Activated CD4-positive, CD25-positive, alpha-beta regulatory T cell (primary cell): ENCODE data around the gene HPCAL1.

Source experiments
- DNase-seq, 4 experiments: peaks; one replicate each; lab custom pipeline; 2025; lab: John Stamatoyannopoulos, UW

Gene HPCAL1

DNA sequence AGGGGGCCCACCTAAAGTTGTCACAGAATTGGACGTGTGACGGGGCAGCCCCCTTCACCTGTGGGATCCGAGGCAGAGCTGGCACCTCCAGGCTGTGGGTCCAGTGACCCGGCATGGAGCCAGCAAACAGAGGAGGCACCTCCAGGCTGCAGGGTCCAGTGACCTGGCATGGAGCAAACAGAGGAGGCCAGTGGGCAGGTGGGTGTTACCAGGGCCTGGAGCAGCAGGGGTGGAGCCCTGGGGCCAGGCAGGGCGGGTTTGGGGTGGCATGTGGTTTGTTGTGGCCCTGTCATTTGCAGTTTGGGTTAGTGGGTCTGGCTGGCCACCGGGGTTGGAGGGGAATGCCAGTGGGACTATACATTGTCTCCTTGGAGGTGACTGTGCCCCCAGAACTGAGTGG is 68.2 kb downstream of the HPCAL1 start:
- DNase-seq: no peak

DNA sequence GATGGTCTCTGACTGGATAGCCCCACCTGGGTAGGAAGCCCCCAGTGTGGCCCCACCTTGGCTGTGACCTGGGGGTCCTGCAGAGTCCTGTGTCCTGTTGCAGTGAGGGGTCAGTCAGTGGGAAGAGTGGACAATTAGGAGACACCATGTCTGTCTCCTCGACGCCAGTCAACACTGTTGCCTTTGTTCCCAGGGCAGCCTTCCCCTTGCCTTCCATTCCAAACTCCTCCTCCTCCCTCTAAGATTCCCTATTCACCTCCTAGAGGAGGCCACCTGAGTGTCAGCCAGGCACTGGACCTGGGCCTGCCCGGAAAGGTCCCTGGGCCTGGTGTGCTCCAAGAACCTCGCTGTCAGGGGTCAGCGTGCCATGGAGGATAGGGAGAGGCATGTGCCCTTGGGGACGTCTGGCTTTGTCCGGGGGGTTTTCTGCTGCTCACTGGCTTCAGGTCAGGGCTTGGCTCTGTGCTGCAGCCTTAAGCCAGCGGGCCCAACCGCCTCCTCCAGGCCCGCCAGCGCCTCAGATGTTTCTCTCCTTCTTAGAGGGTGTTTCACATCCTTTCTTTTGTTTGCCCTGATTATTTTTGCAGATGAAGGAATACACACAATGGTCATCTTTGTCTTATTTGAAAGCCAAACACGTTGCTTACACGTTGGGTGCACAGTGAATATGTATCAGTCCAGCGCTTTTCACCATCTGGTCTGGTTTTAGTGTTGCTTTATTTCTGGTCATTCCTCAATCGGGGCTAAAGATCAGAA is 68.9 kb downstream of the HPCAL1 start:
- DNase-seq: no peak

DNA sequence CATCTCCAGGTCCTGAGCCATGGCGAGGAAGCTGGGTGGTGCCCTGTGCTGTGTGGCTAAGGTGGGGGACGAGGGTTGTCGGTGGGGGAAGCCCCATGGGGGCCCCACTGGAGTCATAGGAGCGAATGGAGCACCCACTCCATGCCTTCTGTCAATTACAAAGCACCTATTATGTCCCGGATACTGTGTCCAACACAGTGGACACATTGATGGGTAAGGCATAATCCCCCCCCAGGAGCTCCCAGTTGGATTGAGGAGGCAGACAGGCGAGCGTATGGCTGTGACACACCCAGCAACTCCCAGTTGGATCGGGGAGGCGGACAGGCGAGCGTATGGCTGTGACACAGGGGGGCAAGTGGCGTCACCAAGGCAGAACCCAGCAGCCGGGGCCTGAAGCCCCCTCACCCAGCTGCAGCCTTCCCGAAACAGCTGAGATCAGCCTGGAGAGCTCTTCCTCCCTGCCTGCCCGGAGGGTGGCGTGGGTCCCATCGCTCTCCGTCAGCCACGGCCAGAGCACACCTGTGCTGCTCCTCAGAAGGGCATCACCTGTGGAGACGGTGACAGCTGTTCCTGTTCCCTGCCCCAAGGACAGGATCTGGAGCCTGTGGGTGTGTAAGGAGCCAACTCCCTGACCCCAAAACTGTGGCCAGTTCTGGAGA is 69.6 kb downstream of the HPCAL1 start:
- DNase-seq: no peak

DNA sequence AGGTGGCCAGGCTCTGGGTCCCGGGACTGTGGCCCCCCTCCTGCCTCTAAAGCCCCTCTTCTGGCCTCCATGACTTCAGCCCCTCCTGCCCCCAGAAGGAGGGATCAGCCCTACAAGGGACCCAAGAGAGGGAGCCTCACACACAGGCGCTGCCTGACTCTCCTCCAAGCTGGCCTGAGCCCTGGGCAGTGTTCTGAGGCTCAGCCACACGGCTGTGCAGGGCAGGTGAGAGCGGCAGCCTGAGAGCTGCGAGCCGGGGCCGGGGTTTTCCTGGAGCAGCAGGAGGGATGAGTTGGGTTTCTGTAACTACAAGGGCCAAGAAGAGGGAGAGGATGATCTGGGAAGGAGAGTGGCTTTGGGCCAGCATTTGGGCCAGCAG is 70.1 kb downstream of the HPCAL1 start:
- no peak for DNase-seq

DNA sequence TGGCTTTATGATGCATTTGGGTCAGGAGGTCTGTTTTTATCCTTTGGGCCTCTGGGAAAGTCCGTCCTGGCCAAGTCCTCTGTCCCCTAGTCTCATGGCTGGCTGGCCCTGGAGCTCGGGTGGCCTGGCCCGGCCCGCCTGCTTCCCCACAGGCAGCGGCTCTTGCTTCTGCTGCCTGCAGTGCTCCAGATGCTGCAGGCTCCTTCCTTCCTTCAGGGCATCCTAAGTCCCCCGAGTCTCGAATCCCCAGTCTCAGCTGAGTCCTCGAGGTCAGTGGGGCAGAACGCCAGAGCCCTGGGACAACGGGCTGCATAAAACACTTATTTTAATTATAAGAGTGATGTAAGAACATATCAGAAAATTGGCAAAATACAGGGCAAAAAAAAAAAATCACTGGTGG is 71.2 kb downstream of the HPCAL1 start:
- DNase-seq: no peak

DNA sequence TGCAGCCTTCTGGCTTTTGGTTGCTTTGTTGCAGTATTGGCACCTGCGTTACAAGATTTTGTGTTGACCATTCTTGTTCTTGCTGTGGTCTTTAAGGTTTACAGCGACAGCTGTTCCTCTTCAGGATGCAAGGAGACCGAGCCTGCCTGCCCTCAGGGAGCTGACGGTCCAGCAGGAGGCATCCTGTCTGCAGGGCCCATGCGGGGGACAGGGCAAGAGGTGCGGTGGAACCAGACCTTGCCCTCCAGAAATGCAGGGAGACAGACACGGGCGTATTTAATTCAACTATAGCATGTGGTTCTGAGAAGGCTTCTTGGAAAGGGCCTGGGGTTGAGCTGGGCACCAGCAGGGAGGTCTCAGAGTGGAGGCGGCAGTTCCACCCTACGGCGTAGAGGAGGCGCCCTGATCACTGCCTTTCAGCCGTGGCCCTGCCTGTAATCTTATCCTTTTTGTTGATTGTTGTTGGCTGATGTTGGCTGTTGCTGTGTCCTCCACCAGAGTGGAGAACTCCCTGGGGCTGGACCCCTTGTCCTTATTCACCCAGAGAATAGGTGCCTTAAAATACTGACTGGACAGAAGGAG is 71.7 kb downstream of the HPCAL1 start:
- DNase-seq: no peak

DNA sequence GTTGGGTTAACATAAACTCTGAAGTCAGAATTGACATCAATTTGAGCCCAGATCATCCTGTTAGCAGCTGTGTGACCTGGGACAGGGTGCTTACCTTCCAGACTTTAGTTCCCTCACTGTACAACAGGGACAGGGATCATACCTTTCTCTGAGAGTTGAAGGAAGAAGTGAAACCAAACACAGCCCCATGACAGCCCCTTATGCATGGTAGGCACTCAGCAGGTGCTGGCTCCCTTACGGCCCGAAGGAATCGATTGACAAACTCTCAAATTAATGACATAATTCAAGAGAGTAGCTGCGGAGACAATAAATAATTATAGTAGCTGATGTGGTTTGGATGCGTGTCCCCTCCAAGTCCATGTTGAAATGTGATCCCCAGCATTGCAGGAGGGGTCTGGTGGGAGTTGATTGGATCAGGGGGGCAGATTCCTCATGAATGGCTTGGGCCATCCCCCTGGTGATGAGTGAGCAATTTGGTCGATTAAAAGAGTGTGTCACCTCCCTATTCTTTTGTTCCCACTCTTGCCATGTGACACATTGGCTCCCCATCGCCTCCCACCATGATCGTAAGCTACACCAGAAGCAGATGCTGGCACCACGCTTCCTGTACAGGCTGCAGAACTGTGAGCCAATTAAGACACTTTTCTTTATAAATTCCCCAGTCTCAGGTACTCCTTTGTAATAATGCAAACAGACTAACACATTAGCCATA is 73.0 kb downstream of the HPCAL1 start:
- no peak for DNase-seq

DNA sequence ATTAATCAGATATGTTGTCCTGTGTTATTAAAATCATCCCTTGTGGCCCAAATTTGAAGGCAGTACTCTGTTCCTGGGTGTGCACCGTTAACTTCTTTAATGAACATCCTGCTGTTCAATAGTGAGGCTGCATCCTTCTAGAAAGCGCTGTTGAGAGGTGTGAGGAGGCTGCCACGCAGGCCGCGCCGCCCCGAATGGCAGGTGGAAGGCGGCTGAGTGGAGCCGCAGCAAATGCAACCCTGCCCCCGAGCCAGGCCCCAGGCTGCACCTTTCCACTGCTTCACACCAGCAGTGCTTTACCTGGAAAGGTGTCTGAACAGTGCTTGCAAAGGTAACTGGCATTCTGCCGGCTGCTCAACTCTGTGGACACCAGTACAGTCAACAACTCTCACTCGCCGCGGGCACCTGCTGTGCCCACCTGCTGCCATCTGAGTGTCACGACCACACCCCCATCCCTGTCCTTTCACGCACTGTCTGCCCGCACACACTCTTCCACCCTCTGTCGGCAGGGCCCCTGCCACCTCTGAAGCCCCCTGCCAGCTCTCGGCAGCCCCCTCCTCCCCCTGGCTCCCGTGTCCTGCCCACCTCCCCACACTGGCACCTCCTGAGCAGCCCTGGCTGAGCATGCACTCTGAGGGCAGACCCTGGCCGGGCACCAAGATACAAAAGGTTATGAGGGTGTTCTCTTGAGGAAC is 74.5 kb downstream of the HPCAL1 start:
- DNase-seq: no peak

DNA sequence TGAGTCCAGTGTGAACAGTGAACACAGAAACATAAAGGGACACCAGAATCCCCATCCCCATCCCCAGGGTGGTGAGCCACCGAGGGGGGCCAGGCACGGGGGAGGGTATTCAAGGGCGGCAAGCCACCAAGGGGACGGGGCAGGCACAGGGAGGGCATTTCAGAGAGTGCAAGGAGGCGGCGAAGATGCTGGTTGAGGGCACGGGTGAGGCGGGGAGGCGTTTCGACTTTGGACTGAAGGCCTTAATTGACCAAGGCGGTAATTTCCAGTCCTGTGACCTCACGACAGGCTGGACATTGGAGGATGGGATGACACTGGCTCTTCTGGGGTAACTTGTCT is 75.0 kb downstream of the HPCAL1 start:
- no peak for DNase-seq

DNA sequence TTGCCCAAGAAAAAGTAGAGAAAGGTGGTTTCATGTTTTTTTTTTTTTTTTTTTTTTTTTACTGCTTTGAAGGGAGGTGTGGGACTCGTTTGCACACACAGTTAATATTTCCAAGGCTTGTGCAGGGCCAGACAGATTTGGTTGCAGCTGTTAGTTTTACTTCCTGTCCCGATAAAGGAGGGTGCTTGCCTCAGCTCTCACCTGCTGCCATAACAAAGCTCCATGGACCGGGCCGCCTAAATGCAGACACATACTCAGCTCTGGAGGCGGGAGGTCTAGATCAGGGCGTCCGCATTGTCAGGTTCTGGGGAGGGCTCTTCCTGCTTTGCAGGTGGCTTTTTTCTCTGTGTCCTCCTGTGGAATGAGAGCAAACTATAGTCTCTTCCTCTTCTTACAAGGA is 75.5 kb downstream of the HPCAL1 start:
- no peak for DNase-seq

DNA sequence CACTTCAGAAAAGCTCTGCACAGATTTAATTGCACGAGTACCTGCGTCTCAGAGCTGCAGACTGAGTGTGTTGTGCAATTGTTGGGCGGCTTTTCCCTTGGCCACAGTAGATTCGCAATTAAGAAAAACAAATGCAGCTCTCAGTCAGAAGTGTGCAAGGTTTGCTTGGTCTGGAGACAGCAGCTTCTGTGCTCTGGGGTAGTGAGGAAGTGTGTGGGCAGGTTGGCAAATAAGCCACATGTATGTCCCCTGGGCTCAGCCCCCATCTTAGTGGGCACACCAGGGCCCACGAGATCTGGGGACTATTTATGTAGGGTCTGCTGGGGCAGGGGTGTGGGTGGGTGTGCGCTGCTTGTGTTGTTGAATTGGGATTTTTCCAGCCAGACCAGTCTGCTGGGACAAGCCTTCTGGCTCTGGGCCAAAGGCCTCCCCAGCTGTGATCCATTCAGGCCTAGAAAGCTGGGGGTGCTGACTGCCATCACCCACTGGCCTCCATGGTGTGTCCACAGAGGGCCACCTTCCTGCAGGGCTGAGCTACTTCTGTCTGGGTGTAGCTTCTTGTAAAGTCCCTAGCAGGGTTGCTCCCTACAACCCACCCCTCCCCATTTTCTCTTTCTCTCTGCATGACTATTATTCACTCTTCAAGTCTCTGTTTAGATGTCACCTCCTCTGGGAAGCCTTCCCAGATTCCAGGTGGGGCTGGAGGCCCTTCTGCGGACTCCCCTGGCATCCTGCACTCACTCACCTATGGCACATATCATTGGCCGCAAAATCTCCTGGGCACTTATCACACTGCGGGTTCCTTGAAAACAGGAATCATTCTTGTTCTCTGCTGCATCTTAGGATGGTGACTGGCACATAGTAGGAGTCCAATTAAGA is 77.6 kb downstream of the HPCAL1 start:
- DNase-seq: no peak

DNA sequence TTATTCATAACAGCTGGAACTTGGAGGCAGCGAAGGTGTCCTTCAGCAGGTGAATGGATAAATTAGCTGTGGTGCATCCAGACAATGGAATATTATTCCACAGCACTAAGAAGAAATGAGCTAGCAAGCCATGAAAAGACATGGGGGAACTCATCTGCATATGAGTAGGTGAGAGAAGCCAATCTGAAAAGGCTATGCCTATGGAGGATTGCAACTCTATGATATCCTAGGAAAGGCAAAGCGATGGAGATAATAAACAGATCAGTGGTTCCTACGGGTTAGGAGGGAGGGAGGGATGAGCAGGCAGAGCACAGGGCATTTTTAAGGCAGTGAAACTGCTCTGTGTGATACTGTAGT is 79.3 kb downstream of the HPCAL1 start:
- DNase-seq: no peak

DNA sequence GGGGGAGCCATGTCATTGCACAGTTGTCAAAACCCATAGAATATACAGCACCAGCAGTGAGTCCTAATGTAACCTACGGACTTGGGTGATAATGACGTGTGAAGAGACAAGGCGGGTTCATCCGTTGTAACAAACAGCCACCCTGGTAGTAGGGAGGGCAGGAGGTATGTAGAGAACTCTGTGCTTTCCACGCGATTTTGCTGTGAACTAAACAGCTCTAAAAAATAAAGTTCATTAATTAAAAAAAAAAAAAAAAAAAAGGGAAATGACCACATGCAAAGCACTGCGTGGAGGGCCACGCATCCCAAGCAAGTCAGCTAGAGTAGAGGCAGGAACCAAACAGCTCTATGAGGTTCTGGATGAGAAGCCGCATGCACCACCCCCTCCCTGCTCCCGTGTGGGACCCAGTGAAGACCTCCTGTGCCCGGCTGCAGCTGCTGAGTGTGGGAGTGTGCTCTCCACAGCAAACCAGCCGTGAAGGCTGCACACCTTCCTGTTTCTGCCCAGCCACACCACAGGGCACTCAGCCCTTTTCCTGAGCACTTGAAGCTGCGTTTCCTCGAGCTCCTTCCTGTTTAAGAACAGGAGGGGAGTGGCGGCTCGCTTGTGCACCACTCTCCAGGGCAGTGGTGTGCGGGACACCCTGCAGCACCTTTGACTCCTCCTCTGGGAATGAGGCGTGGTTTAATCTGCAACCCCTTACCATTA is 79.8 kb downstream of the HPCAL1 start:
- peak in 1 of 4 experiments; percentile 17 for DNase-seq

DNA sequence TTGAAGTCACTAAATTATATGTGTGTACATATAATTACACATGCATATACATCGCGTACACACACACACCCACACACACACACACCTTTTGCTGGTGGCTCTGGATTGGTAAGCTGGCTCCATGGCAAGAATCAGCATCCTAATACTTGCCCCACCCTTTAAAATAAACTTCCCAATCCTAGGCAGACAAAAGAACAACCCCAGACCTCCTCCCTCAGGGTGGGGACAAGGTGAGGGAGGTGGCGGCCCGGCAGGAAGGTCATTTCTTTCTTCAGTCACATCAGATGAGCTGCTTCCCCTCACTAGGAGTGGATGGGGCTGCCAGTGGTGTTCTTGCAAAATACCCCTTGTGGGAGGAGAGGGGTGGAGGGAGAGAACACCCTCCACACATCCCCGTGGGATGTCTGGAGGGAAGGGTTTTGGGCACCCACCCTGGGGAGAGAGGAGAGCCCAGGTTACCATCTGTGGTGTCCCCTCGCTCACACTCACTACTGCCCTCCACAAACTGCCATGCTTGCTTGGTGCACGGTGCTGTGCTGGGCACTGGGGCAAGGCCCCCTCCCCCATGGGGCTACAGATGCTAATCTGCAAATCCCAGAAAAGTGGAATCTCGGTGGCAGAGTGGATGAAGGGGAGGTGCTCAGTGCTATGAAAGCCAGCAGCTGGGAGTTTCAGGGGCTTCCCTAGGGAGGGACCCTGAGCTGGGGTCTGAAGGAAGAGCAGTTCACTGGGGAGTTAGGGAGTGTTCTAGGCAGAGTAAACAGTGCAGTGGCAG is 81.4 kb downstream of the HPCAL1 start:
- no peak for DNase-seq

DNA sequence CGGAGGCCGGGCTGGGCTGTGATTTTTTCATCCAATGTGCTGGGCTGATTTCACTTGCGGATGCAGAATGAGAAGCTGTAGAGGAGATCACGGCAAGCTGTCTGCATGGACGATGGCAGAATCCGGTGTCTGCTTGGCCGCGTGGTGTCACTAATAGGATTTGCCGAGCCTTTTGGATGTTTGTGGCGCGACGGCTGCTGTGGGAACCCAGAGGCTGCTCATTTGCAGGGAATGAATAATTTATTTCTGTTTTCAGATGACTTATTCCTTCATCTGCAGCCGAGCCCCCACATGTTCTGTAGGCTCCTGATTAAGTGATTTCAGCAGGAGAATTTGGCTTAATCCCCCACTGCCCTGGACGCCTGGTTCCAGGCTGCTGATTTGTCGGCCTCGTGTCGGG is 82.8 kb downstream of the HPCAL1 start:
- DNase-seq: no peak

DNA sequence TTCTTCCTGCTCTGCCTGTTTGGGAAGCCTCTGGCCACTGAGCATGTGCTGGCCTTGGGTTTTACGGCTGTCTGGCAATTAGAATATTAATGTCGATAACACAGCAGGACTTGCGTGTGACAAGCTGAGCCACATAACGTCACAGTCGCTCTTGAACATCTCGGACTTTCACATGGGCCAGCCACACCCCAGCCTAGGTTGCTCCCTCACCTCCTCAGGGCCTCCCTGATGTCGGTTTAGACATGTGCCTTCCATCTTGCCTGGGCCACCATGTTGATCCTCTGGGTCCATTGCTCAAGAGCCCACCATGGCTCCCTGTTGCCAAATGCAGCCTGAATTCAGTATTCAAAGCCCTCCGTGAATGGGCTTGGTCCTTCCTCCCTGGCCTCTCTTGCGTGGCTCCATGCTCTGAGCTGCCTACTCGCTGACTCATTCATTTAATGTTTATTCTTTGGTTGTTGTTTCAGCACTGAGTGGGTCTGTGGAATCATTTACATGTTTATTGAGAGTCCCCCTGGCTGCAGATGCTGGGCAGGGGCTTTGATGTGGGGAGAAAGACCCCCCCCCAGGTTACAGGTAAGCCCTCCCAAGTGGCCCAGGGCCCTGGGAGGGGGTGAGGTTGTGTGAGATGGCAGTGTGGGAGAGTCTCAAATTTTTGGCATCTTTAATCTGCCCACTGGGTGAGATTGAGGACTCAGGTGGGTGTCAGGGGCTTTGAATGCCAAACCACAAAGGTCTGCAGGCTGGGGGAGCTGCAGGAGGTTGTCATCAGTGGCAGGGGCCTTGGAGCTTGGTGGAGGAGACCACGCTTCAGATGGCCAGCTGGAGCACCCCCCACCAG is 83.4 kb downstream of the HPCAL1 start:
- no peak for DNase-seq

DNA sequence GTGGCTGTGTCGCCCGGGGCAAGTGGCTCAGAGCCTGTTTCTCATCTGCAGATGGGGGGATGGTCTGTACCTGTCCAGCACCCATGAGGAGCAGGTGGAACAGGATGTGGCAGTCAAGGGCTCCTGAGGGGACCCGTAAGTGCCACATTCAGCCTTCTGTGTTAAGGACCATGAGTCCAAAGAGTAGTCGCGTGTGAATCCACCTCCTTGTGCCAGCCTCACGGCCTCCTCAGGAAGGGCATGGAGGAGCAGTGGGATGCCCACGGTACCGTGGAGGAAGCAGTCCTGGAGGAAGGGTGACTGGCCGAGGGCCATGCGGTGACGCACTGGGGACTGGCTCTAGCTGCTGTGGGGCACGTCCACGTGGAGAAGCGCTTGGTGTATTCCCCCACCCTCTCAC is 84.3 kb downstream of the HPCAL1 start:
- no peak for DNase-seq

DNA sequence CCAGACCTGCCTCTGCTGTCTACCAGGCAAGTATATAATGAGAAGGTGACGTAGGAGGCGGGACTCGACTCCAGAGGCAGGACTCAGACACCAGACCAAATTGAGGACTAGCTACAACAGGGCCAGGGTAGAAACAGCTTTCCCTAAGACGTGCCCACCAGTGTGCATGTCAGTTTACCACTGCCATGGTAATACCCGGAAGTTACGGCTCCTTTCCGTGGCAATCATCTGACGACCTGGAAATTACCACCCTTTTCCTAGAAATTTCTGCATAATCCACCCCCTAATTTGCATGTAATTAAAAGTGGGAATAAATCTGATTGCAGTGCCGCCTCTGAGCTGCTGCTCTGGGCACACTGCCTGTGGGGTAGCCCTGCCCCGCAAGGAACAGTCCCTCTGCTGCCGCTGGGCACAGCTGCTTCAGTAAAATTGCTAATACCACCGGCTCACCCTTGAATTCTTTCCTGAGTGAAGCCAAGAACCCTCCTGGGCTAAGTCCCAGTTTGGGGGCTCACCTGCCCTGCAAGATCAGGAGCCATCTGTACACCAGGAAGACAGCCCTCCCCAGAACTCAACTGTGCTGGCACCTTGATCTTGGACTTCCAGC is 86.4 kb downstream of the HPCAL1 start:
- no peak for DNase-seq

DNA sequence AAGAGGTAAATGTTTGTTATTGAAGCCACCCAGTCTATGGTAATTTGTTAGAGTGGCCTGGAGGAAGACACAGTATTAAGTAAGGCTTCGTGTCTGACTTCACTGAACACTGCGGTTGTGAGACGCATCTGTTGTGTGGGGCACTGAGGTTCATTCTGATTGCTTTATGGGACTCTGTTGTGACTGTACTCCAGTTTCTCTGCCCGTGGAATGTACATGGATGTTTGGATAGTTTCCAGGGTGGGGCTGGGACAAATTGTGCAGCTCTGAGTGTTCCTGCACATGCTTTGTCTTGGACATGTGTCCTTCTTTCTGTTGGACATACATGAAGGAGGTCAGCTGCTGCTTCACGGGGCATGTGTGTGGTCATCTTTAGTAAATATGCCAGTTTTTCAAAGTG is 86.9 kb downstream of the HPCAL1 start:
- DNase-seq: no peak
